Activated CD8-positive, alpha-beta memory T cell treated with anti-CD3 and anti-CD28 coated beads for 4 hours (primary cell): ENCODE results near the gene FBXL7.

Experiments used
- DNase-seq, 2 donors: peaks; one replicate each; pipeline ENCODE4 v3.0.0-alpha.2; 2020; ENCODE audit warnings: low read depth in 2 of 2

FBXL7 gene

DNA sequence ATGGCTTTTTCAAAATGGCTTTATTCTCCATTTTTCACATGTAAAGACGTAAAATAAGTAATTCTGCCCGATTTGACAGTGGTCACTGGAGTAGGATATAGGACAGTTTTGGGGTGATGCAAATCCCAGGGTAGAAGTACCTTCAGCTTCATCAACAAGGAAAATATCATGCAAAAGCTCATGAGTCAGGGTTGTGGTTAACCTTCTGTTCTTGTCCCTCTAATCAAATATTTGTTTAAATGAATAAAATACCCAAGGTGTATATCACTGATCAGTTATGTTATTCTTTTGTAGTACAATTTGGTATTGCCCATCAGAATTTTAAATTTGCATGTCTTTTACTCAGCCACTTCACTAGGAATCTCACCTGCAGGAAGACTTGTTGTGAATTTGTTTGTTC is 40.0 kb downstream of the FBXL7 start:
- no peak for DNase-seq

- DNase-seq = no peak
Measured at GRCh38 chr5:15544039-15544438, 44.1 kb downstream of the FBXL7 start.

- no peak for DNase-seq
Measured at GRCh38 chr5:15545082-15545481, 45.1 kb downstream of the FBXL7 start.

DNA sequence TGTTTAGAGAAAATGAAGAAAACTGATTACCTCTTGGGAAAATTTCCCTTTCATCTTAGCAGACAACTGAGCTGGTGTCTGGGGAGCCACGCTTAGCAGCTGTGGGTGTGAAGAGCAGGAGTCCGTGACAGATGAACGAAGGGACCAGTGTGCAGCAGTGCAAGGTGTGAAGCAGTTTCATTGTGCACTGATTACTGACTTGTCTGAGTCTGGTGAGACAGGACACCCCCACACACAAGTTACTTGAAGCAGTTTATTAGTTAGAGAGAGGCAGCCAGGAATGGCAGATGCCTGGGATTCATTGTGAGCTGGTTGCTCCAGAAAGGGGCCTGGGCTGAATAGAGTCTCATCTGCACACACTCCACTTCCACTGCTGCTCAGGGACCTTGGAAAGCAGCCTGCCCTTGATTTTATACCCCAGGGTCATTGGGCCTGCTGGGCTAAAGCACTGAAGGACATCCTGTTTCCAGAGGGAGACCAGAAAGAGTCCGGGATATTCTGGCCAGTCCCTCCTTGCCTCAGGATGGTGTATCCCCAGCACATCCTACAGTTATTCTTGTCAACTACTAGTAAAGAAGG is 47.4 kb downstream of the FBXL7 start:
- DNase-seq = no peak

DNA sequence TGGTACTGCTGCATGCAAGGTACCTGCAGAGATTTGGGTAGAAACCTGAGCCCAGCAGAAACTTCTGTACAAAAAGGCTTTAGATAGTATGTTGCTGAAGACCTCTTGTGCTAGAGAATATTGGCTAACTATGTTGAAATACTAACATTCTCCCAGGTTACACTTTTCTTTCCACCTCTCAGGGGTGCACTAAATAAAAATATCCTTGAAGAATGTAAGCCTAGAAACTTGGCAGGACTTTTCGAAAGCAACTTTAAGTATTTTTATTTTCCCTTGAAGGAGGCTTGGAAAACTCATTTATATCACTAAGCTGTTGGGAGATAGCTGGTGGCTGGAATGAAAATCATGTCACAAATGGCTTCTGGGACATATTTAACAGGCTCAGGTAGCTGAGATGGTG is 50.0 kb downstream of the FBXL7 start:
- no peak for DNase-seq

- DNase-seq = no peak
Measured at GRCh38 chr5:15550502-15551112, 50.6 kb downstream of the FBXL7 start.

DNA sequence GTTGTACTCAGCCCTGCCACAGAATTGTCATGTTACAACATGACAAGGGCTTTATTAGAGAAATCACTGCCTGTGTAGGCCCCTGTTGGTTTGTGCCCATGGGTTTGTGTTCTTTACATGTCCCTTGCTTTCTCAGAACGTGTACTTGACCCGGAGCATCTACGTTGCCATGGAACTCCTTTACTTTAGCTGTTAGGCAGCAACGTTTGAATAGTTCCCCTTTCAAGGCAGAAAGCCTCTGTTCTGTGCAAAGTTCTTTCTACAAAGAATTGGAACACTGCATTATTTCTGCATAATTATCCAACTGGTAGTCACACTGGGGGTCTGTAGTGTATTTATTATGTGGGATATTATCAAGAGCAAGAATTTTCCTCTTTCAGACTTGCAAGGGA is 51.1 kb downstream of the FBXL7 start:
- no peak for DNase-seq

- DNase-seq = no peak
Measured at GRCh38 chr5:15554542-15554941, 54.6 kb downstream of the FBXL7 start.

GRCh38 chr5:15555176-15555575 is 55.2 kb downstream of the FBXL7 start:
- no peak for DNase-seq

DNA sequence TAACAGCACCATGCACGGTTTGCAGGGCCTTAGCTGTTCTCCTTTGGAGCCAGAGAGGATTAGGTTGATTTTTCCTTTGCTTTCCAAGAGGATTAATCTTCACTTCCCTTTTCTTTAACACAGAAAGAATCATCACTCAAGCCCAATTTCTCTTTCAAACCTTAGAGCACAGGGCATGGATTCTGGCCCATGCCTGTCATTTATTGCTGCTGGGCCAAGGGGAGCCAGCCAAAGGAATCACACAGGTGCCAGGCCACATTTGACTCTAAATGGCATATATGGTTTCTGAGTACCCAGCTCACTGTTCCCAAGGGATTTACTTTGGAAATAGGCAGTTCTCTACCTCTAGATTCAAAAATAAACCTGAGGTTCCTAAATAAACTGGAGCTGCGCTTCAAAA is 58.3 kb downstream of the FBXL7 start:
- DNase-seq = no peak

GRCh38 chr5:15558681-15559080 is 58.7 kb downstream of the FBXL7 start:
- DNase-seq = no peak

- DNase-seq = no peak
Measured at GRCh38 chr5:15560421-15560820, 60.4 kb downstream of the FBXL7 start.

DNA sequence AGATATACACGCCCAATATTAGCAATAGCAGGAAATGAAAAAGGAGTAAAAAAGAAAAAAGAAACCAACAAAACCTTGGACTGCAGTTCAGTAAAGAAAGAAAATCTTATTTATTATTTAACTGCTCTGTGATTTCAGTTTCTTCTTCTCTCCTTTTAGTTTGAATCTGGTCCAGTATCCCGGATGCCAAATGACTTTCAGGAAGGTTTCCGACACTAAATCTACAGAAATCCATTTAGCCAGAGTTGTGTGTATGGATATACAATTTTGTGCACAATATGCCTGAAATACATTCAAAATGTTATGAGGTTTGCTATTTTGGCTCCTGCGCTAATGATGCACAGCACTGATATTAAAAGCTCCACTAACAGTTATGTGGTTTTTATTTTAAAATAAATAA is 64.5 kb downstream of the FBXL7 start:
- DNase-seq = no peak

- DNase-seq = no peak
Measured at GRCh38 chr5:15564957-15565356, 65.0 kb downstream of the FBXL7 start.

GRCh38 chr5:15566306-15566705 is 66.3 kb downstream of the FBXL7 start:
- DNase-seq = no peak

DNA sequence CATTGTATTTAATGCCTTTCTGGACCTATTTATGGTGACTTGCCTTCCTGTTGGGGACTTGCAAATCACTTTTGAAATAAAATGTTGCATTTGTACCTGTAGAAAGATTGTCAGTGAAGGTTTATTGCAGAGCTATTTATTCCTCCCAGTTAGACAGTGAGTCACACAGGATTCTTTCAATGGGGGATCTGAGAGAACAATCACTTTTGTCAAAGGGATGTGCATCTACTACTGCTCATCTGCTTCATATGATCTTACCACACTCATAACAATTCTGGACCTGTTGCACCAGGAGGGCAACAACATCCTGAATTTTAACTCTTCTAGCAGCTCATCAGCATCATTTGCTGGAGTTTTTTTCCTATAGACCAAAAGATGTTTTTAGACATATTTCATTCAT is 66.8 kb downstream of the FBXL7 start:
- no peak for DNase-seq

- no peak for DNase-seq
Measured at GRCh38 chr5:15570491-15570890, 70.5 kb downstream of the FBXL7 start.

DNA sequence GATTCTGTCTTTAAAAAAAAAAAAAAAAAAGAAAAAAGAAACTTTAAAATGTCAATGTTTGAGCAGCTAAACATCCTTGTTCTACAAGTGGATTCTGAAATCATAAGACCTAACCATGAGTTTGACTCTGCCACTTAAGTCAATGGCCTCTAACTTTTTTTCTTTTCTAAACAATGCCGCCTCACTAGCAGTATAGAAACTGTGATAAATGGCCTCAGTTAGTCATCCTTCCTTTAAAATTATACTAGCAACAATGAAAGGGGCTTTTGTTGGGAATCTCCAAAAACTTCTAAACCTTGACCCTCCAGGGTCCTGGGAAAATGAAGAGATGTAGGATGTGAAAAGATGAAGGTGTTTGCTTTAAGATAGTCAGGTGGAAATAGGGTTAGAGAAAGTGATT is 71.1 kb downstream of the FBXL7 start:
- DNase-seq = no peak

DNA sequence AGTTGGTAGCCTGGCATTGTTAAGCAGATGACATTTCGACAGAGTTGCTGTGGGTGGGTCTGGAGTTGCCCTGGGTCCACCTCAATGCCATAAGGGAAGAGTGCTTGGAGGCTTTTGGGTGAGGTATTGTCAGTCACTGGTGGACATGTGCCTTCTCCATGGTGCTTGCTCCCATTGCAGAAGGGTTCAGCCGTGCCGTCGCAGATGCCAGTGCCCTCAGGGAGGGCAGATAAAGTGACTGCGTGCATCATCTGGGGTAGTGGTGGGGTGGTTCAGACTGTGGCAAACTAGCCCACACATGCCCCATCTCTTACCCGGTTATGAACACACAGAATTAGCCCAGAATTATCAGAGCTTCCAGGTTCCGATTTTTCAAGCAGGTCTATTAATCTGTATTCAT is 71.6 kb downstream of the FBXL7 start:
- DNase-seq = no peak

- no peak for DNase-seq
Measured at GRCh38 chr5:15573590-15573989, 73.6 kb downstream of the FBXL7 start.

- DNase-seq = no peak
Measured at GRCh38 chr5:15574128-15574527, 74.1 kb downstream of the FBXL7 start.

GRCh38 chr5:15574806-15575325 is 74.9 kb downstream of the FBXL7 start:
- no peak for DNase-seq

- no peak for DNase-seq
Measured at GRCh38 chr5:15575666-15576065, 75.7 kb downstream of the FBXL7 start.

GRCh38 chr5:15577132-15577531 is 77.2 kb downstream of the FBXL7 start:
- no peak for DNase-seq
